GM12801 (cell line): ENCODE measurements around the gene TAF6L.

Source experiments
- CTCF ChIP-seq: IDR thresholded peaks from one replicate; pipeline ENCODE4 v1.5.1; 2011; ENCODE audit warnings: control low read depth; ENCODE audit not compliant: insufficient read length; ENCODE audit errors: extremely low read depth

The TAF6L gene

GRCh38 chr11:62804310-62805075 is 33.3 kb downstream of the TAF6L start:
- TF ChIP-seq CTCF = no peak

- no peak for TF ChIP-seq CTCF
These were observed 34.1 kb downstream of the TAF6L start, which contains the start of gene NXF1 for GRCh38 chr11:62805076-62805892. Gene NXF1 (minus strand): TSS chr11:62805440. CDS start chr11:62805356, 84 bp downstream.

DNA sequence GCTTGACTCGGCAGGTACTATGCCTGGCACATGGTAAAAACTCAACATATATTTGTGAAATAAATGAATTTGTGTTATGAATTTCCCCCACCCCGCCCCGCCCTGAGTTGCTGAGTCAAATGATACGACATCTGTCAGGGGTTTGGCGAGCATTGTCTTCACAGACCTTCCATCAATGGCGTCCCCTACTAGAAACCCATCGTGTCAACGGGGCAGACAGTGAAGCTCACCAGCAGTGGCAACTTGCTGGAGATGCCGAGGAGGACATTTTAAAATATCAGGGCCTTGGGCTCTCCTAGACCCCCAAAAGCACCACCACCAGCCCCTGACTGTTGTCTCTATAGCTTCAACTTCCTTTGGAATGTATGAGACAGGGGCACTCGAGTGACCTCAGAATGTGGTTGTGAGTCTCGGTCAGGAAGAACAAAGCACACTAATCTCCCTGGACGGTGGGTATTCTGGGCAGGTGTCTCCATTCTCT is 34.8 kb downstream of the TAF6L start:
- no peak for TF ChIP-seq CTCF

- no peak for TF ChIP-seq CTCF
These were observed 35.5 kb downstream of the TAF6L start for GRCh38 chr11:62806611-62807121.

DNA sequence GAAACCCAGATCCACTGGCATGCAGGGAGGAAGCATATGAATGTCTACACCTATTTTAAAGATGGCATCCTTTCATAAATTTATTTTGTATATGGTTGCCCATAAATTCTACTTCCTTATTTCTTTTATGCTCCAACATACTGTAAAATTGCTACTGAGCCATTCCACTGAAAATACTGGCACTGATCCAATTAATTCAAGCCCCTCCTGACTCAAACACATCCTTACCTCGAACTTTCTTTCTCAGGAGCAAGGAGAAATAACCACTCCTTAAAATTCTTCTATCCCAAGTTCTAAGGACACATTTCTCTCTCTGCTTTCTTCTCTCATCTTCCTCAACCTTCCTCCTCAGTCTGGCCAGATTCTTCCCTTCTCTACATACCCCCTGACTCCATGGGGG is 39.6 kb downstream of the TAF6L start:
- TF ChIP-seq CTCF = no peak

GRCh38 chr11:62811659-62812058 is 40.5 kb downstream of the TAF6L start:
- TF ChIP-seq CTCF = no peak

- no peak for TF ChIP-seq CTCF
These were observed 45.4 kb downstream of the TAF6L start for GRCh38 chr11:62816557-62816956.
